GM15510 (cell line): ENCODE measurements around the gene PXN.

ENCODE experiments used
- POLR2A ChIP-seq: IDR thresholded peaks from 3 replicates; pipeline ENCODE4 v1.6.1; 2011; ENCODE audit warnings: borderline replicate concordance; ENCODE audit not compliant: insufficient read length; ENCODE audit errors: extremely low read depth

The PXN gene

DNA sequence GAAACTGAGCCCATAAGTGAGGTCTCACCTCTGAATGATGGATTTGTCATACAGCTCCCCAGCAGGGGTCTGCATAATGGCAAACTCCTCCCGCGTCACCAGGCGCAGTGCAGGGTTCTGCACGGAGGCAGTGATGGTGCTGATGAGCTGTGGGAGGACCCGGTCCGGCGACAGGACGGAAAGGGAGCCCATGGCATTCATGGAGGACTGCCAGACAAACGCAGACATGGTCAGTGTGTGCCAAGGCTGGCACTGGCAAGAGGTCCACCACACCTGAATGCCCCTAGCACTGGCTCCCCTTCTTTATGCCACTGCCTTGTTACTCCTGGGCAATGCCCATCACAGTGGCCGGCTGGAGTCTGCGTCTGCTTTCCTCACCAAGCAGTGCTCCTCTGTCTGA, 103.7 kb downstream of the PXN start:
- TF ChIP-seq POLR2A = no peak
